ENCODE measurements around the gene PCDHGC5. TPM values are rescaled to one million over a fixed set of nuclear protein-coding genes. Genes with fewer than 3 reads are reported as not detected.

Gene PCDHGC5
- total and polyA plus RNA-seq, 2 donors (not counting 1 experiment from before 2014, with no cell fraction given), result 1.1 to 2.6 TPM

DNA sequence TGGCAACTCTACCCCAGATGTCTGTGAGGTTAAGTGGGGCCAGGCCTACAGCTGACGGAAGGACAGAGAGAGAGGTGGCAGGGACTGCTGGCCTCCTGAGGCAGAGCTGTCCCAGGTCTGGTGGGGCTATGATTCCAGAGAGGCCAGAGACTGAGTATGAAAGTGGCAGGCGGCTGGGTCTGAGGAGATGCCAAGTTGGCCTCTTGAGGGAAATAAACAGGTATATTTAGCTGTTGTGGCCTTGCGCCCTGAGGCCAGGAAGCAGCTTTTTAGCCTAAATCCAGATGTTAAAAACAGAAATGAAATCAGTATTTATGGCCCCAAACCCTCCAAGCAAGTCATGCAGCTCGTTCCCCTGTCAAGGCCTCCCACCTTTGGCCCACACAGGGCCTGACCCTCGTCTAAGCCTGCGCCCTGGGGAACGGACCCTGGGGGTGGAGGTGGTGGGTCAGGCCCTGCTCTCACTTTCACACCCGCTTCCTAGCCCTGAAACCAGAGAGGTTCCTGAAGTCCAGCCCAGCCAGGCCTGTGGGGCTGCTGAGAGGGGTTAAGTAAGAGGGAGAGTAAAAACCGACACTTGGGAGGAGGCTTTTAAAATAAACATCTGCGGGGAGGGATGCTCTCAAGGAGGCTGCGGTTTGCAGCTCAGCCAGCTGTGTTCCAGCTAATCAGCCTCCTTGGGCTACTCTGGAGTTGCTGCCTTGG, 18.7 kb downstream of the PCDHGC5 start:
- H3K4me1 ChIP-seq (ENCODE audit: control insufficient read depth, extremely low read depth, insufficient read depth, low read length), result peaks cover 33% of the 10 kb centered on the region
- no peak for TF ChIP-seq EZH2 (IDR thresholded peaks at IDR 0.05; ENCODE audit: low read length, missing control alignments)
- TF ChIP-seq, protein P1, sequence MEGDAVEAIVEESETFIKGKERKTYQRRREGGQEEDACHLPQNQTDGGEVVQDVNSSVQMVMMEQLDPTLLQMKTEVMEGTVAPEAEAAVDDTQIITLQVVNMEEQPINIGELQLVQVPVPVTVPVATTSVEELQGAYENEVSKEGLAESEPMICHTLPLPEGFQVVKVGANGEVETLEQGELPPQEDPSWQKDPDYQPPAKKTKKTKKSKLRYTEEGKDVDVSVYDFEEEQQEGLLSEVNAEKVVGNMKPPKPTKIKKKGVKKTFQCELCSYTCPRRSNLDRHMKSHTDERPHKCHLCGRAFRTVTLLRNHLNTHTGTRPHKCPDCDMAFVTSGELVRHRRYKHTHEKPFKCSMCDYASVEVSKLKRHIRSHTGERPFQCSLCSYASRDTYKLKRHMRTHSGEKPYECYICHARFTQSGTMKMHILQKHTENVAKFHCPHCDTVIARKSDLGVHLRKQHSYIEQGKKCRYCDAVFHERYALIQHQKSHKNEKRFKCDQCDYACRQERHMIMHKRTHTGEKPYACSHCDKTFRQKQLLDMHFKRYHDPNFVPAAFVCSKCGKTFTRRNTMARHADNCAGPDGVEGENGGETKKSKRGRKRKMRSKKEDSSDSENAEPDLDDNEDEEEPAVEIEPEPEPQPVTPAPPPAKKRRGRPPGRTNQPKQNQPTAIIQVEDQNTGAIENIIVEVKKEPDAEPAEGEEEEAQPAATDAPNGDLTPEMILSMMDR (conservative IDR thresholded peaks at IDR 0.05 in 1 of 2, IDR thresholded peaks at IDR 0.05 in 1 of 2; ENCODE audit: low read depth in 1 of 2, low read length in 2 of 2), result no peak
- H3K9me3 ChIP-seq (ENCODE audit: control insufficient read depth, insufficient read depth, low read depth, low read length), result no peaks in the 10 kb centered on the region
- DNase-seq (ENCODE audit: low read depth in 2 of 2), result peak; percentile 89 to 96
- H2AFZ ChIP-seq (ENCODE audit: low read length), result no peak overlapping the region
- H3K36me3 ChIP-seq (ENCODE audit: control insufficient read depth, insufficient read depth, low read length), result peaks cover 21% of the 10 kb centered on the region
- H3K27me3 ChIP-seq (ENCODE audit: control insufficient read depth, insufficient read depth, low read length), result no peaks in the 10 kb centered on the region
- H3K79me2 ChIP-seq (ENCODE audit: control insufficient read depth, insufficient read depth, low read length), result peaks cover 1% of the 10 kb centered on the region
- H3K27ac ChIP-seq (ENCODE audit: insufficient read depth, low read length), result peak overlapping the region; percentile 80
- H3K4me3 ChIP-seq (replicated peaks in 1 of 4; ENCODE audit: control extremely low read depth in 1 of 4, insufficient read depth in 1 of 4, low read depth in 3 of 4, low read length in 4 of 4), result peak overlapping the region in 1 of 4 experiments; percentile 52
- no peaks in the 10 kb centered on the region for H4K20me1 ChIP-seq (ENCODE audit: control insufficient read depth, extremely low read depth, insufficient read depth, low read length)
- peak overlapping the region; percentile 83 for H3K4me2 ChIP-seq (ENCODE audit: extremely low read depth, insufficient read depth, low read length)
- no peak overlapping the region for H3K9ac ChIP-seq (ENCODE audit: insufficient read depth, low read length)

- Histone ChIP-seq H3K27me3 (ENCODE audit: control insufficient read depth, insufficient read depth, low read length) (no peaks in the 10 kb centered on the region), H3K4me2 (ENCODE audit: extremely low read depth, insufficient read depth, low read length) (peak overlapping the region; percentile 83), H3K79me2 (ENCODE audit: control insufficient read depth, insufficient read depth, low read length) (peaks cover 1% of the 10 kb centered on the region), H3K36me3 (ENCODE audit: control insufficient read depth, insufficient read depth, low read length) (peaks cover 22% of the 10 kb centered on the region), H3K4me1 (ENCODE audit: control insufficient read depth, extremely low read depth, insufficient read depth, low read length) (peaks cover 39% of the 10 kb centered on the region), H3K9me3 (ENCODE audit: control insufficient read depth, insufficient read depth, low read depth, low read length) (no peaks in the 10 kb centered on the region), H3K9ac (ENCODE audit: insufficient read depth, low read length) (peak overlapping the region; percentile 29), H3K27ac (ENCODE audit: insufficient read depth, low read length) (peak overlapping the region; percentile 80), H3K4me3 (replicated peaks in 1 of 4; ENCODE audit: control extremely low read depth in 1 of 4, insufficient read depth in 1 of 4, low read depth in 3 of 4, low read length in 4 of 4) (peak overlapping the region in 3 of 4 experiments; percentile 3 to 52 (median 42)), H4K20me1 (ENCODE audit: control insufficient read depth, extremely low read depth, insufficient read depth, low read length) (no peaks in the 10 kb centered on the region), H2AFZ (ENCODE audit: low read length) (no peak overlapping the region)
- no peak for TF ChIP-seq EZH2 (IDR thresholded peaks at IDR 0.05; ENCODE audit: low read length, missing control alignments)
- TF ChIP-seq, protein P1 (conservative IDR thresholded peaks at IDR 0.05 in 1 of 2, IDR thresholded peaks at IDR 0.05 in 1 of 2; ENCODE audit: low read depth in 1 of 2, low read length in 2 of 2), result no peak
- DNase-seq (ENCODE audit: low read depth in 2 of 2), result peak in 1 of 2 donors; percentile 44
These were observed 19.5 kb downstream of the PCDHGC5 start for GRCh38 chr5:141508440-141508797.

GRCh38 chr5:141508798-141509611, 20.1 kb downstream of the PCDHGC5 start:
- H3K4me2 ChIP-seq (ENCODE audit: extremely low read depth, insufficient read depth, low read length), result peak overlapping the region; percentile 83
- H2AFZ ChIP-seq (ENCODE audit: low read length), result no peak overlapping the region
- peak overlapping the region; percentile 80 for H3K27ac ChIP-seq (ENCODE audit: insufficient read depth, low read length)
- peak overlapping the region; percentile 49 for H3K9ac ChIP-seq (ENCODE audit: insufficient read depth, low read length)
- peak; percentile 94 to 97 for DNase-seq (ENCODE audit: low read depth in 2 of 2)
- peaks cover 45% of the 10 kb centered on the region for H3K4me1 ChIP-seq (ENCODE audit: control insufficient read depth, extremely low read depth, insufficient read depth, low read length)
- no peaks in the 10 kb centered on the region for H3K27me3 ChIP-seq (ENCODE audit: control insufficient read depth, insufficient read depth, low read length)
- H3K4me3 ChIP-seq (replicated peaks in 1 of 4; ENCODE audit: control extremely low read depth in 1 of 4, insufficient read depth in 1 of 4, low read depth in 3 of 4, low read length in 4 of 4), result peak overlapping the region in 3 of 4 experiments; percentile 3 to 52 (median 42)
- TF ChIP-seq EZH2 (IDR thresholded peaks at IDR 0.05; ENCODE audit: low read length, missing control alignments), result no peak
- TF ChIP-seq, protein P1 (conservative IDR thresholded peaks at IDR 0.05 in 1 of 2, IDR thresholded peaks at IDR 0.05 in 1 of 2; ENCODE audit: low read depth in 1 of 2, low read length in 2 of 2), result no peak
- H3K79me2 ChIP-seq (ENCODE audit: control insufficient read depth, insufficient read depth, low read length), result peaks cover 1% of the 10 kb centered on the region
- H3K36me3 ChIP-seq (ENCODE audit: control insufficient read depth, insufficient read depth, low read length), result peaks cover 22% of the 10 kb centered on the region
- H3K9me3 ChIP-seq (ENCODE audit: control insufficient read depth, insufficient read depth, low read depth, low read length), result no peaks in the 10 kb centered on the region
- no peaks in the 10 kb centered on the region for H4K20me1 ChIP-seq (ENCODE audit: control insufficient read depth, extremely low read depth, insufficient read depth, low read length)

Data from fibroblast of lung (primary cell).